GM12891 (cell line): Measurements from ENCODE around the gene SCARB1.

ENCODE experiments used
- DNase-seq: peaks from one replicate; pipeline ENCODE4 v3.0.0; 2011; ENCODE audit warnings: low spot score; ENCODE audit not compliant: insufficient read length
- FAIRE-seq: peaks from 2 replicates; lab custom pipeline; 2011; peaks lifted over from hg19 to GRCh38; lab: Jason Lieb, UNC
- PAX5 ChIP-seq: IDR thresholded peaks from 2 replicates; pipeline ENCODE4 v1.6.1; 2011; ENCODE audit warnings: low read length, moderate library complexity, mild to moderate bottlenecking; ENCODE audit not compliant: insufficient read depth, severe bottlenecking
- POLR2A ChIP-seq: IDR thresholded peaks from 2 replicates; pipeline ENCODE4 v1.6.1; 2011; ENCODE audit warnings: low read depth, low read length, control low read depth
- POLR2AphosphoS5 ChIP-seq: IDR thresholded peaks from 2 replicates; pipeline ENCODE4 v1.6.1; 2011; ENCODE audit warnings: low read depth, low read length, control low read depth
- POU2F2 ChIP-seq: IDR thresholded peaks from 2 replicates; pipeline ENCODE4 v1.6.1; 2011; ENCODE audit warnings: low read depth, mild to moderate bottlenecking, control low read depth, low read length, moderate library complexity
- SPI1 ChIP-seq: IDR thresholded peaks from 2 replicates; pipeline ENCODE4 v1.6.1; 2011; ENCODE audit warnings: low read depth, low read length, control low read depth
- TAF1 ChIP-seq: IDR thresholded peaks from 2 replicates; pipeline ENCODE4 v1.6.1; 2011; ENCODE audit warnings: low read depth, low read length, control low read depth

SCARB1 gene

DNA sequence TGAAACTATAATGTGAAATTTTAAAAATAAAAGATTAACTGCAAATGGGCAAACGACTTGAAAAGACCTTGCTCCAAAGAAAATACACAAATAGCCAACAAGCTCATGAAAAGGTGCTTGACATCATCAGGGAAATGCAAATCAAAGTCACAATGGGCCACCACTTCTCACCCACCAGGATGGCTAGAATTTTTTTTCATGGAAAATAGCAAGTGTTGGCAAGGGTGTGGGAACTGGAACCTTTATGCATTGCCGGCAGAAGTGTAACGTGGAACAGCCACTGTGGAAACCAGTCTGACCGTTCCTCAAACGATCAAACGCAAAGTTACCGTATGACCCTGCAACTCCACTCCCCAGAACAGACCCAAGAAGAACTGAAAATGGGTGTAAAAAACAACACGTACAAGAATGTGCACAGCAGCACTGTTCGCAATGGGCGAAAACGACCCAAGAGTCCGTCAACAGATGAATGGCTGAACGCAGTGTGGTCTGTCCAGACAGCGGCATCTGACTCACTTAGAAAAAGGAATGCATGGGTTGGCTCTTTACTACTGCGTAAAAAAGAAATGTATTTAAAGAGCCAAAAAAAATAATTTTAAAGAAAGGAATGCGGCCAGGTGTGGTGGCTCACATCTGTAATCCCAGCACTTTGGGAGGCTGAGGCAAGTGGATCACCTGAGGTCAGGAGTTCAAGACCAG, 40.2 kb downstream of the SCARB1 start:
- TF ChIP-seq POLR2A, result no peak
- no peak for TF ChIP-seq POU2F2
- no peak for TF ChIP-seq SPI1
- no peak for TF ChIP-seq PAX5
- no peak for TF ChIP-seq TAF1
- TF ChIP-seq POLR2AphosphoS5, result no peak
- FAIRE-seq (no peak), DNase-seq (no peak)

DNA sequence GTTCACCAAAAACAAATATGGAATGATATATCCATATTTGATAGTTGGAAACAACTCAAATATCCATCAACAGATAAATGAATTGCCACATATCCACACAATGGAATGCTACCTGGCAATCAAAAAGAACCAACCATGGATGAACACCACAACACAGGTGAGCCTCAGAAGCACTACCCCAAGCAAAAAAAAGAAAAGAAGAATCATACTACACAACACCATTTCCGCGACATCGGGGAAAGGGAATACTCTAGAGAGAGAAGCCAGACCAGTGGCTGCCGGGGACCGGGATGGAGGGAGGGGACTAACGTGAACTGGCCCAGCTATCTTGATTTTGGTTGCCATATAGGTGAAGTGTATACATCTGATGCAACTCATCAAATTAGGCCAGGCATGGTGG, 41.4 kb downstream of the SCARB1 start:
- TF ChIP-seq TAF1, result no peak
- TF ChIP-seq SPI1, result no peak
- no peak for TF ChIP-seq POLR2AphosphoS5
- no peak for TF ChIP-seq POLR2A
- TF ChIP-seq PAX5, result no peak
- no peak for TF ChIP-seq POU2F2
- no peak for FAIRE-seq
- DNase-seq, result no peak

DNA sequence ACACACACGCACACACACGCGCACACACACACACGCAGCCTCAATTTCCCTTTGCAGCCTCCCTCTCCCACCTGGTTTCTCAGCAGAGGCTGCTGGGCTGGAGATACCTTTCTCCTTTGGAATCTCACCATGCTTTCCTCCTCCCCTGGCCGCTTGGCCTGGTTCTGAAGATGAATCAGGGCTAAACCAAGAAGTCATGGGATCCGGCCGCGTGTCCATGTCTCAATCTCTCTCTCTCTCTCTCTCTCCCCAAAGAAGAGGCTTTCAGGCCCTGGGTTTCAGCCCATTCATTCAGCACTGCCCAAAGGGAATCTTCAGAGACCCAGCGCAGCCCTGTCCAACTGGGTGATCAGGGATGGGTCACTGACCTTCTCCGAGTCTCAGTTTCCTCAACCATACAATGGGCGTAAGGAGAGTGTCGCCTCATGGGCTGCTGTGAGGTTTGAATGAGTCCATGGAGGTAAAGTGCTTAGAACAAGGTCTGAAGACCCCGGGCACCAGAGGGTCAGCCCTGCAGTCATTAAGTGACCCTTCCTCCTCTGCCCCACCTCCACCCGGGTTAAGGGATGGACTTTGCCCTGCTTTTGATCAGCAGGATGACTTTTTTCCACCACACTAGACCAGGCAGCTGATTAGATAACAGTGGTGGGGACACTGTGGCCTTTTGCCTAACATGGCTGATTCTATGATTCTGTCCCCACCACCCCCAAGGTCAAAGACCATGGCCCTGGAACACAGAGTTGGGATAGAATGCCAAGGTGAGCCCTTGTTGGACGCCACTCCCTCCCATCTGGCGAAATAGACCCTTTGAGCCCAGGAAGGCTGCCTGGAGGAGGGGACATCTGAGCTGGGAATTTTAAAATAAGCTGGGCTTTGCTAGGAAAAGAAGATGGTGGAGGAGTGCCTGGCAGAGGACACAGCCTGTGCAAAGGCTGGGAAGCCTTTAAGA, 42.1 kb downstream of the SCARB1 start:
- no peak for FAIRE-seq
- TF ChIP-seq POU2F2 (no peak), POLR2AphosphoS5 (no peak), PAX5 (no peak), POLR2A (no peak), TAF1 (no peak), SPI1 (no peak)
- no peak for DNase-seq

DNA sequence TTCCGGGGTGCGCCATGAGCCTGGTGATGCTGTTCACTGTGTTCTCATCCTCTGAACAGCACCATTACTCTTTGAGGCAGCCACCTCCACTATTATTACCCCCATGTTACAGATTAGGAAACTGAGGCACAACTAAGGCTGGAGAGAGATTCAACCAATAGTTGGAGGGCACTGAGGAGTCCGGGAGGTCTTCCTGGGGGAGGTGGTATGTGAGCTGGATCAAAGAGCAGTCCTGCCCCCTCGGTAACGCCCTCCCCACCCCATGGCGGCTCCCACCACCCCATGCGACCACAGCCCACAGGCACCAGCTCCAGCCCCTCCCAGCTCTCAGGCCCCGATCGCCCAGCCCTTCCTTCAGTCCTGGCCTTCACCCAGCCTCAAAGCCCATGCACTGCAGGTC, 43.5 kb downstream of the SCARB1 start:
- FAIRE-seq, result no peak
- TF ChIP-seq POU2F2, result no peak
- TF ChIP-seq POLR2A, result no peak
- no peak for TF ChIP-seq SPI1
- no peak for TF ChIP-seq TAF1
- no peak for TF ChIP-seq PAX5
- TF ChIP-seq POLR2AphosphoS5, result no peak
- no peak for DNase-seq

DNA sequence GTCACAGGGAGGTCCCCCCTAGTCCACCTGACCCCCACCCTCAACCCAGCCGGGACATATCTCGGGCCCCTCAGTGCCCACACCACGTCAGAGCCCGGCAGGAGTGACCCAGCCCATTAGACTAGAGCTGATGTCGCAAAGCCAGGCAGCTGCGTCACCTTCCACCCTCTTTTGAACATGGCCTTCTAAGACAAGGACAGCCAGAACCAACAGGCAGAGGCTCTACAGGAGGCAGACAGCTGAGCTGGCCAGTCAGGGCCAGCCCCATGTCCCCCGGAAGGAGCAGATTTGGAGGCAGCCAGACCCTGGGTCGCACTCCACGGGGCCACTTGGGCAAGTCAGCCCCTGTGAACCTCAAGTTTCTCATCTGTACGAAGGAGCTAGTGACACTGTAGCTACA, 44.1 kb downstream of the SCARB1 start:
- FAIRE-seq (no peak), DNase-seq (no peak)
- TF ChIP-seq POLR2A (no peak), TAF1 (no peak)

DNA sequence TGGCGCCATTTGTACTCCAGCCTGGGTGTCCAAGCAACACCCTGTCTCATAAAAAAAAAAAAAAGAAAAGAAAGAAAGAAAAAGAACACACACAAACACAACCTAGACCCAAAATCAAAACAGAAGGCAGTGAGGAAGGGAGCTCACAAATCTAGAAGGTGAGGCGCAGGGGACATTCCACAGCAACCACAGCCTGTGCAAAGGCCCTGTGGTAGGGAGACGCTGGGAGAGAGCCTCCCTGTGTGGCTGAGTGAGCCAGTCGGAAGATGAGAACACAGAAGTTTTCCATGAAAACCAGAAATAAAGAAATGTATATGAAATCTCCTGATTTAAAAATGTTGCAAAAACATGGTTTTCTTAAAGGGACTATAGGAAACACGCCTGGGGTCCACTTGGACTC, 44.6 kb downstream of the SCARB1 start:
- DNase-seq, result no peak
- no peak for TF ChIP-seq PAX5
- no peak for TF ChIP-seq TAF1
- TF ChIP-seq POLR2A, result no peak
- TF ChIP-seq POU2F2, result no peak
- no peak for TF ChIP-seq POLR2AphosphoS5
- no peak for FAIRE-seq

DNA sequence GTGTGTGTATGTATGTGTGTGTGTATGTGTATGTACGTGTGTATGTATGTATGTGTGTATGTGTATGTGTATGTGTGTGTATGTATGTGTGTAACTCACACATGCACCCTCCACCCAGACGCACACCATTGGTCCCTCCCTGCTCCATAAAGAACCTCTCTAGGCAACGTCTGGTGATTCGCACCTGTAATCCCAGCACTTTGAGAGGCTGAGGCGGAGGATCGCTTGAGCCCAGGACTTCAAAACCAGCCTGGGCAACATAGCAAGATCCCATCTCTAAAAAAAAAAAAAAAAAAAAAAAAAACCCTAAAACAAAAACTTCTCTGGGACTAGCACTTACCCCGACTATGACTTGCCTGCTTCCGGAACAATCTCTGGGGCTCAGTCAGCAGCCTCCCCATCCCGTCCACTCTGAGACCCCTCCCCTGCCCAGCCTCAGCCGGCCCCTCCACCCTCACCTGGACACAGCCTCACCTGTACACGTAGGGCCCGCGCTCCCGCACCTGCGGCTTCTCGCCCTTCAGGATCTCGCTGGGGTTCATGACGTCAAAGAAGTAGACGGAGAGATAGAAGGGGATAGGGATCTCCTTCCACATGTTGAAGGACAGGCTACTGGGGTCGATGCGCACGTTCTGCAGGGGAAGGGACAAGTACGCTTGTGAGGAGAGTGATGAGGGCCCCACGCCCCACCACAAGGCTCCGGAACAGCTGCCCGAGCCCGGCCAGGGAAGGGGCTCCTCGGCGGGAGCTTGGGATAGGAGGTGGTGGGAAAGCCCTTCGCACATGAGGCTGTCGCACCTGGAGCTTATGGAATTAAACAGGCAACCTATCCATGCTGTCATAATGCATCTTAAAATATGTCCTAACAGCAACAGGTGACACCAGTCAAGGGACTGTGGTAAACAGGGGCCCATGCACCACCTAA, 46.3 kb downstream of the SCARB1 start:
- no peak for DNase-seq
- FAIRE-seq, result peak; percentile 72
- no peak for TF ChIP-seq TAF1
- no peak for TF ChIP-seq POU2F2
- TF ChIP-seq POLR2AphosphoS5, result no peak
- TF ChIP-seq SPI1, result no peak
- no peak for TF ChIP-seq PAX5
- no peak for TF ChIP-seq POLR2A

DNA sequence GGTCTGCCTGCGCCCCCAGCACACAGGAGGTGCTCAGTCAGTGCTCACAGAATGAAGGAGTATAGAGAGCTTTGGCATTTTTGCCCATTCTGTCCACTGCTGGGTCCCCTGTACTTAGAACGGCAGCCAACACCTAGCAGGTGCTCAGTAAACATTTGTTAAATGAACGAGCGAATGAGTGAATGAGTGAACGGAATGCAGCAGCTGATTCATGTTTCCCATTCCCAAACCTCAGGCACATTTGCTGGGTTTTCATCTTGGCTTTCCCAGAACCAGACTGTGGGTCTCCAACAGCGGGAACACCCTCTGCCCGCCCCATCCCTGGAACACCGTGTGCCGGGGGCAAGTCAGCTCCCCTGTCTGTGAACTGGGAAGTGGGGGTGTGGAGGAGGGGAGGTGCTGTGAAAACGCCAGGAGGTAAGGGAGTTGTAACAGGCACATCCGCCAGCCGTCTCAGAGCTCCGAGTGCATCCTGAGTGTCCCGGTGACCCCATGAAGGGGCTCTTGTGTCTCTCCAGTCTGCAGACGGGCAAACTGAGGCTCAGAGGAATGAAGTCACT, 47.3 kb downstream of the SCARB1 start:
- FAIRE-seq (no peak), DNase-seq (no peak)
- TF ChIP-seq POLR2A (no peak), POLR2AphosphoS5 (no peak), POU2F2 (no peak), PAX5 (no peak), SPI1 (no peak), TAF1 (no peak)
